Neuronal stem cell (in vitro differentiated cells): ENCODE measurements around the gene SLAIN2.

ENCODE experiments used
- DNase-seq: peaks from one replicate; pipeline ENCODE4 v3.0.0-alpha.2; 2013; ENCODE audit warnings: low spot score
- H2AFZ ChIP-seq: one replicate; pipeline ENCODE4 v1.6.1; 2013; ENCODE audit warnings: mild to moderate bottlenecking, low read length, inconsistent platforms
- H2AK5ac ChIP-seq: 2 replicates; pipeline ENCODE4 v1.6.1; 2013; ENCODE audit warnings: low read depth, mild to moderate bottlenecking, inconsistent platforms, low read length, moderate library complexity, mixed read lengths
- H2BK120ac ChIP-seq: 2 replicates; pipeline ENCODE4 v1.6.1; 2013; ENCODE audit warnings: low read depth, mild to moderate bottlenecking, inconsistent platforms, low read length, moderate library complexity, mixed read lengths
- H2BK12ac ChIP-seq: one replicate; pipeline ENCODE4 v1.6.1; 2013; ENCODE audit warnings: low read length, inconsistent platforms
- H2BK15ac ChIP-seq: 2 replicates; pipeline ENCODE4 v1.6.1; 2013; ENCODE audit warnings: mild to moderate bottlenecking, low read length, inconsistent platforms, mixed read lengths
- H2BK5ac ChIP-seq: one replicate; pipeline ENCODE4 v1.6.1; 2013; ENCODE audit warnings: inconsistent platforms, mild to moderate bottlenecking, low read length, moderate library complexity
- H3K14ac ChIP-seq: one replicate; pipeline ENCODE4 v1.6.1; 2013; ENCODE audit warnings: low read length, inconsistent platforms
- H3K18ac ChIP-seq: 2 replicates; pipeline ENCODE4 v1.6.1; 2013; ENCODE audit warnings: low read length, inconsistent platforms
- H3K23ac ChIP-seq: 2 replicates; pipeline ENCODE4 v1.6.1; 2013; ENCODE audit warnings: low read depth, mild to moderate bottlenecking, mixed read lengths, low read length, inconsistent platforms; ENCODE audit not compliant: poor library complexity
- H3K27ac ChIP-seq: replicated peaks from 3 replicates; pipeline ENCODE4 v1.5.1; 2013; ENCODE audit warnings: low read length, inconsistent platforms
- H3K27me3 ChIP-seq, 3 experiments: 2 replicates each; pipeline ENCODE4 v1.6.1; 2013; ENCODE audit warnings: low read length in 3 of 3, mild to moderate bottlenecking in 2 of 3, inconsistent platforms in 1 of 3, low read depth in 1 of 3, mixed read lengths in 1 of 3, moderate library complexity in 1 of 3; ENCODE audit not compliant: control insufficient read depth in 3 of 3, insufficient read depth in 3 of 3
- H3K36me3 ChIP-seq, 2 donors: replicated peaks in 1 of 2; 2 replicates each; pipeline ENCODE4 v1.6.1; 2013; ENCODE audit warnings: low read length in 2 of 2; ENCODE audit not compliant: control insufficient read depth in 2 of 2, insufficient read depth in 2 of 2
- H3K4ac ChIP-seq: 2 replicates; pipeline ENCODE4 v1.6.1; 2013; ENCODE audit warnings: inconsistent platforms, mild to moderate bottlenecking, low read length, moderate library complexity
- H3K4me1 ChIP-seq, 2 donors: 1 replicate in 1 of 2; 2 replicates in 1 of 2; pipeline ENCODE4 v1.6.1; 2013; ENCODE audit warnings: low read length in 2 of 2, low read depth in 1 of 2; ENCODE audit not compliant: control insufficient read depth in 2 of 2, insufficient read depth in 1 of 2
- H3K4me2 ChIP-seq: one replicate; pipeline ENCODE4 v1.6.1; 2013; ENCODE audit warnings: mild to moderate bottlenecking, low read length, inconsistent platforms; ENCODE audit not compliant: insufficient read depth, poor library complexity, severe bottlenecking
- H3K4me3 ChIP-seq, 2 donors: 2 replicates each; pipeline ENCODE4 v1.5.1; 2013; ENCODE audit warnings: low read length in 2 of 2, mild to moderate bottlenecking in 2 of 2, inconsistent platforms in 1 of 2, moderate library complexity in 1 of 2
- H3K79me1 ChIP-seq: one replicate; pipeline ENCODE4 v1.6.1; 2013; ENCODE audit warnings: low read depth, mild to moderate bottlenecking, inconsistent platforms, low read length, moderate library complexity
- H3K9ac ChIP-seq: one replicate; pipeline ENCODE4 v1.6.1; 2013; ENCODE audit warnings: mild to moderate bottlenecking, low read depth, low read length, inconsistent platforms; ENCODE audit not compliant: poor library complexity
- H3K9me3 ChIP-seq, 2 donors: replicated peaks in 1 of 2; 2 replicates each; pipeline versions ENCODE3 to v1.6.1; 2013; ENCODE audit warnings: low read length in 2 of 2, mild to moderate bottlenecking in 2 of 2, inconsistent platforms in 1 of 2, low read depth in 1 of 2, mixed read lengths in 1 of 2, moderate library complexity in 1 of 2; ENCODE audit not compliant: control insufficient read depth in 2 of 2, insufficient read depth in 1 of 2
- H4K8ac ChIP-seq: one replicate; pipeline ENCODE4 v1.6.1; 2013; ENCODE audit warnings: low read depth, mild to moderate bottlenecking, inconsistent platforms, low read length, moderate library complexity
- H4K91ac ChIP-seq: one replicate; pipeline ENCODE4 v1.6.1; 2013; ENCODE audit warnings: low read length, low read depth, mild to moderate bottlenecking, inconsistent platforms; ENCODE audit not compliant: poor library complexity
- WGBS, 2 donors: extraction: QIAGEN DNeasy Blood & Tissue Kit; methylation state at CpG; one replicate each; pipeline ENCODE4 v1.1.7; 2013; ENCODE audit warnings: missing lambda C conversion rate in 2 of 2, mixed read lengths in 1 of 2; ENCODE audit not compliant: insufficient read length in 2 of 2, insufficient replicate concordance in 1 of 2; ENCODE audit errors: extremely low coverage in 2 of 2; 5-methylcytosine and 5-hydroxymethylcytosine counted together

Gene SLAIN2

DNA sequence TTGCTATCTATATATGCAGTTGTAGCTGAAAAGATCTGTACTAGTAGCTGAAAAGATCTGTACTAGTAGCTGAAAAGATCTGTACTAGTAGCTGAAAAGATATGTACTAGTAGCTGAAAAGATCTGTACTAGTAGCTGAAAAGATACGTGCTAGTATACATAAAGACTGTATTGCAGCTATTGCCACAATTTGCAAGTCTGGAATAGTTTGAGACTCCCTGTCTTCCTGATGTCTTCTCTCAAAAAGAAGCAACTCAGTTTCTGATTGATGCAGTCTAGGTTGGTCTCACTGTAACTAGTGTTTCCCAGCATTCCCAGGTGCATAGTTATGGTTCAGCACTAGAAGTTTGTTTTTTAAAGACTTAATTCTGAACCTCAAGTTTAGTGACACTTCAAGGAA lies 15.0 kb downstream of the SLAIN2 start:
- Histone ChIP-seq H2AK5ac (no peak overlapping the region), H3K4ac (no peak overlapping the region), H3K79me1 (peaks cover 4% of the 10 kb centered on the region), H2BK120ac (no peak overlapping the region), H2BK5ac (no peak overlapping the region), H2BK15ac (no peak overlapping the region), H3K27me3 (no peaks in the 10 kb centered on the region), H3K4me2 (no peak overlapping the region), H3K27ac (no peak overlapping the region), H3K9ac (no peak overlapping the region), H3K4me3 (no peak overlapping the region), H4K8ac (no peak overlapping the region), H3K14ac (no peak overlapping the region), H3K36me3 (no peaks in the 10 kb centered on the region), H2BK12ac (no peak overlapping the region), H4K91ac (no peak overlapping the region), H3K4me1 (no peaks in the 10 kb centered on the region), H3K9me3 (peaks cover 2 to 7% of the 10 kb centered on the region in 2 donors), H3K23ac (no peak overlapping the region), H3K18ac (no peak overlapping the region), H2AFZ (no peak overlapping the region)
- WGBS, 2 donors, result no CpG with 5 or more reads among the region's 1 CpG
- DNase-seq, result no peak

GRCh38 chr4:48360285-48361011 lies 19.1 kb downstream of the SLAIN2 start:
- Histone ChIP-seq H3K9me3 (peaks cover 0 to 5% of the 10 kb centered on the region in 2 donors), H3K27me3 (no peaks in the 10 kb centered on the region), H3K27ac (no peak overlapping the region), H3K4ac (no peak overlapping the region), H2AFZ (no peak overlapping the region), H4K91ac (no peak overlapping the region), H3K36me3 (no peaks in the 10 kb centered on the region), H3K79me1 (no peaks in the 10 kb centered on the region), H3K18ac (no peak overlapping the region), H3K14ac (no peak overlapping the region), H4K8ac (no peak overlapping the region), H3K4me3 (no peak overlapping the region), H2BK5ac (no peak overlapping the region), H3K23ac (no peak overlapping the region), H2BK120ac (no peak overlapping the region), H2BK12ac (no peak overlapping the region), H2AK5ac (no peak overlapping the region), H3K4me2 (no peak overlapping the region), H2BK15ac (no peak overlapping the region), H3K4me1 (no peaks in the 10 kb centered on the region), H3K9ac (no peak overlapping the region)
- no peak for DNase-seq
- WGBS, 2 donors, result no CpG with 5 or more reads among the region's 4 CpGs

DNA sequence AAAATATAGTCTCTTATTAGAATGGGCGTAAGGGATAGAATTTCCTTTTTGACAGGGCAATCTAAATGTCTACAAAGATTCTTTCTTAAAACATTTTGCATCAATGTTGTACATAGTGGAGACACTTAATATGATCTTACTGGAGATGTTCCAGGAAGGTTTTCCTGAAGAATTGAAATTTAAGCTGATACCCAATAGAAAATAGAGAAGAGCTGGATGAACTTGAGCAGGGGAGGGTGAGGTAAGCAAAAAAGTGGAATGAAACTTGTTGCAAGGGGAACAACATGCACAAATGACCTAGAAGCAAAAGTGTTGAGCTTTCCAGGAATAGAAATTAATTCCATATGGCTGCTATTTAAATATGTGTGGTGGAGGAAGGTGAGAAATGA lies 19.7 kb downstream of the SLAIN2 start:
- H3K36me3 ChIP-seq, result no peaks in the 10 kb centered on the region
- WGBS, 2 donors, result no CpG with 5 or more reads among the region's 1 CpG
- H2BK12ac ChIP-seq, result no peak overlapping the region
- H2BK15ac ChIP-seq, result no peak overlapping the region
- H2BK120ac ChIP-seq, result no peak overlapping the region
- H2AFZ ChIP-seq, result no peak overlapping the region
- H3K79me1 ChIP-seq, result no peaks in the 10 kb centered on the region
- no peak overlapping the region for H4K91ac ChIP-seq
- no peak overlapping the region for H2BK5ac ChIP-seq
- peaks cover 0 to 5% of the 10 kb centered on the region in 2 donors for H3K9me3 ChIP-seq
- no peaks in the 10 kb centered on the region for H3K27me3 ChIP-seq
- H2AK5ac ChIP-seq, result no peak overlapping the region
- no peak for DNase-seq
- H3K9ac ChIP-seq, result no peak overlapping the region
- H3K4ac ChIP-seq, result no peak overlapping the region
- no peak overlapping the region for H3K23ac ChIP-seq
- H3K4me1 ChIP-seq, result no peaks in the 10 kb centered on the region
- no peak overlapping the region for H3K27ac ChIP-seq
- H4K8ac ChIP-seq, result no peak overlapping the region
- H3K4me2 ChIP-seq, result no peak overlapping the region
- H3K4me3 ChIP-seq, result no peak overlapping the region
- no peak overlapping the region for H3K18ac ChIP-seq
- no peak overlapping the region for H3K14ac ChIP-seq

DNA sequence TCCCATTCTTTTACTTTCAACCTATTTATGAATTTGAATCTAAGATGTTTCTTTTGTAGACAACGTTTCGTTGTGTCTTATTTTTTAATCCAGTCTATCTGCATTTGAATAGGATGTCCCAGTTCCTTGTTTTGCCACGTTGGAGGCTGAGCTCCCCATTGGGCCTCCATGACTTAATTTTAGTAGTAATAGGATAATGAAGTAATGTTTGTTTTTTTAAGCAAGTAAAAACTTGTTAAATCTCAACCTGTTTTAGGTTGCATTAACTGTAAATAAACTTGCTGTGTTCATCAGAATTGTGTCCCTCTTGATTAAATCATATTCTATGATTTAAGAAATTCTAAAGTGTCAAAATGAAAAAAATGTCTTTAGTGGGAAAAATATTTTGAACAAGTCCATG lies 25.3 kb downstream of the SLAIN2 start:
- Histone ChIP-seq H3K9me3 (peaks cover 0 to 5% of the 10 kb centered on the region in 2 donors), H3K4ac (no peak overlapping the region), H3K14ac (no peak overlapping the region), H3K27me3 (no peaks in the 10 kb centered on the region), H3K23ac (no peak overlapping the region), H2BK5ac (no peak overlapping the region), H3K4me2 (no peak overlapping the region), H3K79me1 (no peaks in the 10 kb centered on the region), H4K8ac (no peak overlapping the region), H3K4me3 (no peak overlapping the region), H3K9ac (no peak overlapping the region), H2BK12ac (no peak overlapping the region), H3K27ac (no peak overlapping the region), H2BK15ac (no peak overlapping the region), H3K18ac (no peak overlapping the region), H2BK120ac (no peak overlapping the region), H4K91ac (no peak overlapping the region), H2AK5ac (no peak overlapping the region), H3K4me1 (no peaks in the 10 kb centered on the region), H3K36me3 (peaks cover 0 to 17% of the 10 kb centered on the region in 2 donors), H2AFZ (no peak overlapping the region)
- DNase-seq, result no peak
- WGBS, 2 donors, result no CpG with 5 or more reads among the region's 3 CpGs
